ENCODE data around the gene EXOC4. TPM values are rescaled to one million over a fixed set of nuclear protein-coding genes. Genes with fewer than 3 reads are reported as not detected.

Gene EXOC4
- total and polyA plus RNA-seq, 2 of the 8 experiments (the other 6 are each of a cell fraction or from before 2014, with no cell fraction given), result 27.0 to 67.3 TPM

- Histone ChIP-seq H3K56ac (replicated peaks; ENCODE audit: insufficient read length, low read depth, low read length) (no peak overlapping the region), H3K9me3 (ENCODE audit: insufficient read depth in 2 of 2, low read depth in 1 of 2, low read length in 1 of 2) (no peaks in the 10 kb centered on the region), H4K5ac (ENCODE audit: insufficient read length, low read depth, low read length) (no peak overlapping the region), H2BK20ac (ENCODE audit: low read length) (no peak overlapping the region), H3K36me3 (ENCODE audit: control insufficient read depth in 2 of 4, insufficient read depth in 4 of 4, low read length in 3 of 4) (peaks cover 0 to 30% (median 13%) of the 10 kb centered on the region in 4 experiments; a peak in 5 of 8 replicates), H3K9ac (replicated peaks in 1 of 4; ENCODE audit: extremely low read depth in 1 of 4, low read depth in 3 of 4, low read length in 3 of 4) (no peak overlapping the region), H2AK5ac (ENCODE audit: low read depth, low read length) (no peak overlapping the region), H3K79me1 (ENCODE audit: low read depth, low read length) (no peaks in the 10 kb centered on the region), H3K27me3 (replicated peaks in 1 of 4; ENCODE audit: control insufficient read depth in 3 of 4, extremely low read depth in 1 of 4, insufficient read depth in 3 of 4, low read length in 3 of 4) (peaks cover 0 to 1% (median 0%) of the 10 kb centered on the region in 4 experiments; a peak in 1 of 7 replicates), H4K8ac (ENCODE audit: extremely low read depth, insufficient read depth, low read length) (no peak overlapping the region), H3K14ac (ENCODE audit: insufficient read length) (no peak overlapping the region), H3K79me2 (ENCODE audit: control insufficient read depth in 1 of 2, insufficient read depth in 2 of 2, low read length in 2 of 2) (no peaks in the 10 kb centered on the region), H3K4ac (replicated peaks; ENCODE audit: insufficient read length, low read depth, low read length) (no peak overlapping the region), H3K18ac (ENCODE audit: extremely low read depth, low read length) (no peak overlapping the region), H3K4me1 (replicated peaks in 1 of 4; ENCODE audit: control insufficient read depth in 3 of 4, insufficient read depth in 4 of 4, low read length in 3 of 4) (no peaks in the 10 kb centered on the region), H3K4me3 (ENCODE audit: extremely low read depth in 1 of 4, insufficient read depth in 2 of 4, low read depth in 3 of 4, low read length in 4 of 4) (no peak overlapping the region), H2BK15ac (ENCODE audit: low read length) (no peak overlapping the region), H3K23ac (ENCODE audit: insufficient read length) (no peak overlapping the region), H4K20me1 (replicated peaks in 1 of 2; ENCODE audit: control insufficient read depth in 1 of 2, insufficient read depth in 2 of 2, low read length in 2 of 2) (no peaks in the 10 kb centered on the region), H2BK12ac (ENCODE audit: low read depth, low read length) (no peak overlapping the region), H2AFZ (ENCODE audit: low read length) (no peak overlapping the region), H3K4me2 (ENCODE audit: insufficient read depth in 1 of 2, low read depth in 2 of 2, low read length in 2 of 2) (no peak overlapping the region), H3K23me2 (ENCODE audit: low read depth, low read length) (no peaks in the 10 kb centered on the region), H3K27ac (ENCODE audit: low read depth, low read length) (no peak overlapping the region), H2BK120ac (replicated peaks; ENCODE audit: low read depth, low read length) (no peak overlapping the region), H2BK5ac (ENCODE audit: low read depth, low read length) (no peak overlapping the region), H4K91ac (replicated peaks; ENCODE audit: insufficient read length, low read length) (no peak overlapping the region)
- 87% methylated on average over 3 of the region's 3 CpGs; no CpG with 5 or more reads in 1 of the 2 experiments for WGBS, 2 experiments (ENCODE audit: extremely low coverage in 1 of 2, insufficient coverage in 1 of 2, insufficient read length in 1 of 2, insufficient replicate concordance in 2 of 2, low coverage in 1 of 2, low lambda C conversion rate in 2 of 2, missing lambda C conversion rate in 1 of 2)
- ChIA-PET POLR2A (ENCODE audit: partially characterized antibody) (no interaction called here), CTCF (ENCODE audit: partially characterized antibody) (interaction anchor here (1.3 to 1.4 kb wide), 2 partner anchors 8 to 10 kb away, joined by 3 read pairs; no protein-coding TSS in a partner anchor)
- TF ChIP-seq POLR2AphosphoS5 (IDR thresholded peaks at IDR 0.05; ENCODE audit: low read depth, low read length) (no peak), EGR1 (IDR thresholded peaks at IDR 0.05; ENCODE audit: borderline replicate concordance, low read depth, low read length) (no peak), ASH2L (IDR thresholded peaks at IDR 0.05; ENCODE audit: low read length) (no peak)
- DNase-seq (ENCODE audit: low read depth in 1 of 2, low spot score in 2 of 2) (no peak), FAIRE-seq (no peak)
Measured at GRCh38 chr7:133310232-133310862, 57.5 kb downstream of the EXOC4 start.
